Gastrocnemius medialis (tissue), 4 donors: ENCODE results near the gene PIGS.

Experiments used
- POLR2A ChIP-seq, 2 donors: fragments of 450-650 bp; IDR thresholded peaks; one replicate each; pipeline ENCODE4 v1.6.1; 2017; ENCODE audit warnings: antibody characterized with exemption in 2 of 2, mild to moderate bottlenecking in 2 of 2, moderate library complexity in 2 of 2
- TF ChIP-seq, protein P1 (sequence below), 5 experiments: fragments of 450-650 bp in 3 of 5; fragments of 200-600 bp in 2 of 5; sonication (generic) in 2 of 5; IDR thresholded peaks in 4 of 5; conservative IDR thresholded peaks in 1 of 5; 1 replicate in 4 of 5; 2 replicates in 1 of 5; pipeline ENCODE4 v1.5.1; 2016 to 2019; ENCODE audit warnings: antibody characterized with exemption in 5 of 5, mild to moderate bottlenecking in 3 of 5, moderate library complexity in 3 of 5

DNA sequence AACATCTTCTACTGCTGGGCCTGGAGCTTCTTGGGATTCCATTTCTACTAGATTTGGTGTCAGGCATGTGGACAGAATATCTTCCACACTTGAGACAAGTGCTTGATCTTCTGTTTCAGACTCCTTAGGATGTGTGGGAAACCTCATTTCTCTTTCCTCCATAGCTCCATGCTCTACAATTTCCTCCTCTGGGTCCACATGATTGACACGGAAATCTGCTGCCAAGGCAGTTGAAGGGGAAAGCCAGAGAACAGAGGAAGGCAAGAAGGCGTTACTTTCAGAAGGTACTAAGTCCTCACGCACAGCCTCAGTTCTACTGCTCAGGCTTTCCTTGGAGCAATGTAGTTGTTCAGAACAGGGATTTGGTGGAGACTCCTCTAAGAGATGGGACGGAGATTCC, 20.9 kb upstream of the PIGS start:
- TF ChIP-seq POLR2A (IDR thresholded peaks at IDR 0.05) = no peak
- TF ChIP-seq, protein P1, sequence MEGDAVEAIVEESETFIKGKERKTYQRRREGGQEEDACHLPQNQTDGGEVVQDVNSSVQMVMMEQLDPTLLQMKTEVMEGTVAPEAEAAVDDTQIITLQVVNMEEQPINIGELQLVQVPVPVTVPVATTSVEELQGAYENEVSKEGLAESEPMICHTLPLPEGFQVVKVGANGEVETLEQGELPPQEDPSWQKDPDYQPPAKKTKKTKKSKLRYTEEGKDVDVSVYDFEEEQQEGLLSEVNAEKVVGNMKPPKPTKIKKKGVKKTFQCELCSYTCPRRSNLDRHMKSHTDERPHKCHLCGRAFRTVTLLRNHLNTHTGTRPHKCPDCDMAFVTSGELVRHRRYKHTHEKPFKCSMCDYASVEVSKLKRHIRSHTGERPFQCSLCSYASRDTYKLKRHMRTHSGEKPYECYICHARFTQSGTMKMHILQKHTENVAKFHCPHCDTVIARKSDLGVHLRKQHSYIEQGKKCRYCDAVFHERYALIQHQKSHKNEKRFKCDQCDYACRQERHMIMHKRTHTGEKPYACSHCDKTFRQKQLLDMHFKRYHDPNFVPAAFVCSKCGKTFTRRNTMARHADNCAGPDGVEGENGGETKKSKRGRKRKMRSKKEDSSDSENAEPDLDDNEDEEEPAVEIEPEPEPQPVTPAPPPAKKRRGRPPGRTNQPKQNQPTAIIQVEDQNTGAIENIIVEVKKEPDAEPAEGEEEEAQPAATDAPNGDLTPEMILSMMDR (IDR thresholded peaks at IDR 0.05 in 4 of 5, conservative IDR thresholded peaks at IDR 0.05 in 1 of 5) = no peak
